ENCODE results near the gene KCNE1.

KCNE1 gene

GRCh38 chr21:34540206-34540605 lies 28.2 kb upstream of the KCNE1 start:
- Mint-ChIP-seq H3K27me3 (ENCODE audit: low read depth, poor library complexity) (no peaks in the 10 kb centered on the region), H3K36me3 (ENCODE audit: low read depth) (peaks cover 5% of the 10 kb centered on the region), H3K4me1 (peaks cover under 1% of the 10 kb centered on the region), H3K4me3 (no peak overlapping the region), H3K9me3 (peaks cover 13% of the 10 kb centered on the region), H3K27ac (no peak overlapping the region)
- DNase-seq: no peak
- no peak for TF ChIP-seq CTCF (IDR thresholded peaks at IDR 0.05)

- no peak for DNase-seq
- H3K4me1 Mint-ChIP-seq: no peaks in the 10 kb centered on the region
- TF ChIP-seq CTCF (IDR thresholded peaks at IDR 0.05): no peak
- no peaks in the 10 kb centered on the region for H3K27me3 Mint-ChIP-seq (ENCODE audit: low read depth, poor library complexity)
- peaks cover 6% of the 10 kb centered on the region for H3K9me3 Mint-ChIP-seq
- H3K27ac Mint-ChIP-seq: no peak overlapping the region
- no peak overlapping the region for H3K4me3 Mint-ChIP-seq
- H3K36me3 Mint-ChIP-seq (ENCODE audit: low read depth): no peaks in the 10 kb centered on the region
These were observed 25.8 kb upstream of the KCNE1 start for GRCh38 chr21:34537838-34538237.

DNA sequence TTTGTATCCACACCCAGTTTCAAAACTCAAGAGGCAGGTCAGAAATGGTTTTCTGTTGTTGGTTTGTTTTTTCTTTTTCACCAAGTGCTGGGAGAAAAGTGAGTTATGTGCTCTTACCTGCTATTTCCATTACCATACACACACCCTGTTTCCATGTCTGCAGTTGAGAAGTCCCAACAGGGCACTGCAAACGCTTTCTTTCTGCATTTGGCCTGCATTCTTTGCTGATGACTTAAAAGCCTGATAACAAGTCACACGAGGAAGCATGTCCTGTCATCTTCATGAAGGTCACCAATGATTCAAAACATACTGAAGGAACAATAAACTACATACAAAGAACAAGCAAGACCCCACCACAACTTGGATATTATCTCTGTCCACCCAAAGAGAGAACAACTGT lies 24.8 kb upstream of the KCNE1 start:
- peaks cover 5% of the 10 kb centered on the region for H3K9me3 Mint-ChIP-seq
- DNase-seq: no peak
- H3K4me3 Mint-ChIP-seq: no peak overlapping the region

DNA sequence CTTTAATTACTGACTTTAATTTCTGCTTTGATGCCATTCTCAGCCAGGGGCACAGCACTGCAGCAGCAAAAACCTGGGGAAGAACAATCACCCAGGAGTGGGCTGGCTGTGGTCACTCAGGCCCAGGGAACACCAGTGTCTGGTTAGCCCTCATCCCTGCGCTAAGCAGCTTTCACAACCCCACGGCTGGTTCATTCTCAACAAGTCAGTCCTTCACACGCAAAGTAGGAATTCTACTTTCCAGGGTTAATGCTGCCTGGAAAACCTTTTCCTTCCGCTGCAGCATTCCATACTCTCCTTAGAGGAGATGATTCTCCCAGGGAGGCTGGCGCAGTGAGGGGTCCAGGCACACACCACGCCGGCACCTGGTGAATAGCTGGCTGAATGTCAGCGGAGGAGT lies 24.3 kb upstream of the KCNE1 start:
- no peaks in the 10 kb centered on the region for H3K36me3 Mint-ChIP-seq (ENCODE audit: low read depth)
- no peak for TF ChIP-seq CTCF (IDR thresholded peaks at IDR 0.05)
- no peak overlapping the region for H3K4me3 Mint-ChIP-seq
- H3K4me1 Mint-ChIP-seq: peaks cover 6% of the 10 kb centered on the region
- peaks cover 3% of the 10 kb centered on the region for H3K27me3 Mint-ChIP-seq (ENCODE audit: low read depth, poor library complexity)
- DNase-seq: no peak
- no peak overlapping the region for H3K27ac Mint-ChIP-seq
- peaks cover 5% of the 10 kb centered on the region for H3K9me3 Mint-ChIP-seq

More for the DNA sequence above, 24.8 kb upstream of the KCNE1 start:
- Mint-ChIP-seq H3K4me1 (peaks cover under 1% of the 10 kb centered on the region), H3K27me3 (ENCODE audit: low read depth, poor library complexity) (peaks cover 3% of the 10 kb centered on the region), H3K36me3 (ENCODE audit: low read depth) (no peaks in the 10 kb centered on the region), H3K27ac (no peak overlapping the region)
- no peak for TF ChIP-seq CTCF (IDR thresholded peaks at IDR 0.05)

DNA sequence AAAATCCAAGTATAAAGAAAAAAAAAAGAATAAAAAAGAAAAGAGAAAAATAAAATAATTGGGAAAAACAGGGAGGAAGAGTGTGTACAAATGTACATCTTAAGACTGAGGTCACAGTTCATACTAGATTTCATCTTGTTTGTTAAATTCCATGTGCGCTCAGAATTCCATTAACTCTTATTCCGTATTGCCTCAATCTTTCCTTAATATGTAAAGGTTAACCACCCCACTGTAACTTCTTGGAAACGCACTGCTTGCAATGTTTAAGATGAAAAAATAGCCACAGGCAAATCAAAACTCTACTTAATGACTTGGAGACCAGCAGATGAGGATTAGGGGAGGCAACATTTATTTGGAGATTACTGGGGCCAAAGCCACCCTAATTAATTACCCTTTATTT lies 23.9 kb upstream of the KCNE1 start:
- Mint-ChIP-seq H3K9me3 (peaks cover 5% of the 10 kb centered on the region), H3K27ac (no peak overlapping the region), H3K4me3 (no peak overlapping the region), H3K27me3 (ENCODE audit: low read depth, poor library complexity) (peaks cover 3% of the 10 kb centered on the region), H3K36me3 (ENCODE audit: low read depth) (no peaks in the 10 kb centered on the region), H3K4me1 (peaks cover 6% of the 10 kb centered on the region)
- no peak for TF ChIP-seq CTCF (IDR thresholded peaks at IDR 0.05)
- DNase-seq: no peak

- Mint-ChIP-seq H3K27me3 (ENCODE audit: low read depth, poor library complexity) (peaks cover 3% of the 10 kb centered on the region), H3K9me3 (peaks cover 12% of the 10 kb centered on the region), H3K27ac (no peak overlapping the region), H3K4me3 (no peak overlapping the region), H3K36me3 (ENCODE audit: low read depth) (no peaks in the 10 kb centered on the region), H3K4me1 (peaks cover 6% of the 10 kb centered on the region)
- no peak for TF ChIP-seq CTCF (IDR thresholded peaks at IDR 0.05)
- no peak for DNase-seq
These were observed 22.5 kb upstream of the KCNE1 start for GRCh38 chr21:34534522-34534921.
